Activated T-cell treated with anti-CD3 and anti-CD28 coated beads for 48 hours (primary cell): Measurements from ENCODE around the gene PXN.
"Not testable (repeated sequence)": the region's sequence is repeated elsewhere in the genome, so short reads cannot be mapped to it uniquely, and the experiment has no call there.

Source experiments
- DNase-seq: peaks from one replicate; pipeline ENCODE4 v3.0.0-alpha.2; 2020; ENCODE audit warnings: low read depth

PXN gene

GRCh38 chr12:120262852-120263747 is 2.4 kb downstream of the PXN start:
- DNase-seq: no peak

DNA sequence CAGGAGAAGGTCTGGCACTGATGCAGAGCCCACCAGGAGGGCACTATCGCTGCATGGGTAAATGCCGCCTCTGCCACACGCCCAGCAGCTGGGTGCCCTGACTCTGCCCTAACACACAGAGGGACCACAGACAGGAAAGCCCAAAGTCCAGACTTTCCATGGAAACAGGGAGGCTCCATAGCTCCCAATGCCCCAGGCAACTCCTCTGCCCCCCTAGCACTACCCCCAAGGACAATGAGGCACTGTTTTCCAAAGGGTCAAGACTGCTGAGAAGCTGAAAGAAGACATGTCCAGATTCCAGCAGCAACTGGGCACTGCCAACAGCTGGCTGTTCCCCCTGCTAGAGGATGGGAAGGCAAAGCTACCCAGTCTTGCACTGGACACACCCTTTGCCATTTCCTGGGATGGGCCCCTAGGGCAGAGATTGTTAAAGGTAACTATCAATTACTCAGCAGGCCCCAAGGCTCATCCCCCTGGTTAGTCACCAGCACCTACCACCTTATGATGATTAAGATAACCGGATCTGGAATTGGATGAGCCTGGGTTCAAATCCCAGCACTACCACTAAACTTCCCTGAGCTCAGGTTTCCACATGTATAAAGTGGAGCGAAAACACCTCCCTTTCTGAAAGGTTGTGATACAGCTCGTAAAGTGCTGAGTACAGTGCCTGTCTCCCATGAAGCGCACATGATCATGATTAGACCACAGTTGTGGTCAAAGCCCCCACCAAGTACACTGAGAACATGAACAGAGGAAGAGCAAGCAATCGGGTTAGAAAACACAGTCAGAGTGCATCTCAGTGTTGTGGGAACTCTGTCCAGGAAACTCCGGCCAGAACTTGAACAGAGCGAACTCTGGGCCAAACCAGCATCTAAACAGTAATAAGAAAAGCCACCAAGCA is 3.3 kb downstream of the PXN start:
- DNase-seq: no peak

DNA sequence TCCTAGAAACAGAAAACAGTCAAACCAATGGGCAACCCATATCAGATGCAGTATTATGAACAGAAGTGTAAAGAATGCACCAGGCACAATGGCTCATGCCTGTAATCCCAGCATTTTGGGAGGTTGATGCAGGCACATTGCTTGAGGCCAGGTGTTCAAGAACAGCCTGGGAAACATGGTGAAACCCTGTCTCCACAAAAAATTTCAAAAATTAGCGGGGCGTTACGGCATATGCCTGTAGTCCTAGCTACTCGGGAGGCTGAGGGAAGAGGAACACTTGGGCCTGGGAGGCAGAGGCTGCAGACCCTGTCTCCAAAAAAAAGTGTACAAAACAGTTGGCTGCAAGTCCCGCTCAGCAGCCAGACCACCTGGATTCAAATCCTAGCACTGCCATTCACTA is 4.9 kb downstream of the PXN start:
- no peak for DNase-seq

DNA sequence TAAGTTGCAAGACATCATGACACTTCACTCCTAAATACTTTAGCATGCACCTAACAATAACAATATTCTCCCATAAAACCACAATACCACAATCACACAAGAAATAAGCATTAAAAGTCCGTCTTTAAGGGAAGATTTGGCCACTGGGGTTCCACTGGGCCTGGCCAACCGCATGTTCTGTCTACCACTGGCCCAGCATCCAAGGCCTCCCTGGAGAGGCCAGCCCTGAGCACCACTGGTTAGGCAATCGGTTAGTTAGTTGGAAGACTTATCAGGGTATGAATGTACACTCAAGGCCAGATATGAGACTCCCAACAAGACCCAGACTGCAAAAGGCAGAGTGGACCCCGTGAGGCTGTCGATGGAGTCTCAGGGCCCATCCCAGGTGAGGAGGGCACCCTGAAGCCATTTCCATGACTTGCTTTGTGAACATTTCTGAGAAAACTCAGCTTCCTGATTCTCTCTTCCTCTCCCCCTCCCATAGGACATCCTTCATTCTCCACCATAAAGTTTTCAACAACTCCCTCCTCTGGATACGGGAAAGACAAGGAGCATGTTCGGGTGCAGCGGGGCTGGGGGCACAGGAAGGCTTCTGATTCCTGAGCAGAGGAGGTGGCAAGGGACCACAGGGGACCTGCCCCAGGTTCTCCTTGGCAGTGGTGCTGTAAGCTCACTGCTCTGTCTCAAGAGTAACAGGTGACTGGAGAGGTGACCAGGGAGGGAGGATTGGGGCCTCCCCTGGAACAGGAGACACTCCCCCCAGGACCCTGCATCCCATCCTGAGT is 5.9 kb downstream of the PXN start:
- DNase-seq: no peak

- no peak for DNase-seq
Measured at GRCh38 chr12:120258323-120258896, 7.1 kb downstream of the PXN start.

- DNase-seq: no peak
Measured at GRCh38 chr12:120257041-120257821, 8.3 kb downstream of the PXN start.

- DNase-seq: no peak
Measured at GRCh38 chr12:120254809-120255208, 10.7 kb downstream of the PXN start.

DNA sequence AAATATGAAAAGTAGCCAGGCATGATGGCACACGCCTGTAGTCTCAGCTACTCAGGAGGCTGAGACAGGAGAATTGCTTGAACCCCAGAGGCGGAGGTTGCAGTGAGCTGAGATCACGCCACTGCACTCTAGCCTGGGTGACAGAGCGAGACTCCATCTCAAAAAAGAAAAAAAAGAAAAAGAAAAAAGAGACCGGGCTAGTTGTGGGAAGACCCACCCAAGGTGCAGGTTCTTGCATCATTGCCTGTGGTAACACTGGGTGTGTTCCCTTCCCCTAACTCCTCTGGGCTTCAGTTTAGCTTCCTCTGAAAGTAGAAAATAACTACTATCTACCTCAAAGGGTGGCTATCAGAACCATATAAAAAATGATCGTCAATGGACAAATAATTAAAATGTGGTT is 12.2 kb downstream of the PXN start:
- DNase-seq: not testable (repeated sequence)

DNA sequence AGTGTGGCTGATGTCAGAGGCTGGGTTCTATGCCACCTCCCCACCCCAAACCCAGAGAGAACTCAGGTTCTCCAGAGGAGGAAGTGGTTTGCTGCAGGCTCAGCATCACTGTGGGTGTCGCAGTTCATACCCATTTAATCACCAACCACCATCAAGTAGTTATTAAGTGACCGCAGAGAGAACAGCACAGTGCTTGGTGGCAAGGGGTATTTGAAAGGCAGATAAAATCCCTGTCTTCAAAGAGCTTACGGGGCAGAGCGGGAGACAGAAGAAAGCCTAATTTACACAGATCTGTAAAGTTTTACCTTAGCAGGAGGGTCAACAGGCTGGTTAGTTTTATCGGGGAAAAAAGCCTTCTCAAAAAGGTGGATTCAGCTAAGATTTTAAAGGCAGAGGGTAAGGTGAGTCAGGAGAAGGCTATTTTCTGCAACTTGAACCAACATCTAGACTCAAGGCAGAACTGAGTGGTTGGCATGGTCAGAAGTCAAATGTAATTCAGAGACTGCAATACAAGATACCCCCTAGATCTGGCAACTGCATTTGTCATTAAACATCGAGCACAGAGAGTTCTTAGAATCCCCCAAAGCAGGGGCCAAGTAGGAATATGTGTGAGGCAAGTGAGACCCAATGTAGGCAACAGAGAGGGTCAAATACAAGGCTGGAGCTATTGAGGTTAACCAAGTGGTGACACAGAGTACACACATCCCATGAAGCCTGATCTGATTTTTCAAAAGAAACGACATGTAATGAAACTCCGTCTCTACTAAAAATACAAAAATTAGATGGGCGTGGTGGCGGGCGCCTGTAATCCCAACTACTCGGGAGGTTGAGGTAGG is 13.2 kb downstream of the PXN start:
- DNase-seq: peak; percentile 52

- DNase-seq: not testable (repeated sequence)
Measured at GRCh38 chr12:120251364-120252070, 14.0 kb downstream of the PXN start.

GRCh38 chr12:120249875-120250795 is 15.4 kb downstream of the PXN start:
- no peak for DNase-seq

- no peak for DNase-seq
Measured at GRCh38 chr12:120249266-120249874, 16.2 kb downstream of the PXN start.

GRCh38 chr12:120247621-120248030 is 17.9 kb downstream of the PXN start:
- no peak for DNase-seq

DNA sequence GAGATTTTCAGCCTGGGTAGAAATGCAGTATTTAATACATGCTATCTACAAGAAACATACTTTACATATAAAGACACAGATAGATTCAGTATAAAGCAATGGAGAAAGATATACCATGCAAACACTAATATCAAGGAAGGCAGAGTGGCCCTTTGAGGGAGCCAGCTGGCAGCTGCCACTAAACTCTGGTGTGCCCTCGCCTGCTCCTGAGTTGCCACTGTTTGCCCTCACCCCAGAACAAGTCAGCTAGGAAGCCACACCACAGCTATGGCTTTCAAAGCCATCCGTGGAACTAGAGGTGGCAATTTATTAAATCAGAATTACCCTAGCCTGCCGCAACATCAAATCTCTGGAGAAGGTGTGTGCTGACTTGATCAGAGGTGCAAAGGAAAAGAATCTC is 18.3 kb downstream of the PXN start:
- DNase-seq: no peak

- DNase-seq: not testable (repeated sequence)
Measured at GRCh38 chr12:120246705-120247104, 18.8 kb downstream of the PXN start.

- no peak for DNase-seq
Measured at GRCh38 chr12:120242971-120243699, 22.4 kb downstream of the PXN start.

DNA sequence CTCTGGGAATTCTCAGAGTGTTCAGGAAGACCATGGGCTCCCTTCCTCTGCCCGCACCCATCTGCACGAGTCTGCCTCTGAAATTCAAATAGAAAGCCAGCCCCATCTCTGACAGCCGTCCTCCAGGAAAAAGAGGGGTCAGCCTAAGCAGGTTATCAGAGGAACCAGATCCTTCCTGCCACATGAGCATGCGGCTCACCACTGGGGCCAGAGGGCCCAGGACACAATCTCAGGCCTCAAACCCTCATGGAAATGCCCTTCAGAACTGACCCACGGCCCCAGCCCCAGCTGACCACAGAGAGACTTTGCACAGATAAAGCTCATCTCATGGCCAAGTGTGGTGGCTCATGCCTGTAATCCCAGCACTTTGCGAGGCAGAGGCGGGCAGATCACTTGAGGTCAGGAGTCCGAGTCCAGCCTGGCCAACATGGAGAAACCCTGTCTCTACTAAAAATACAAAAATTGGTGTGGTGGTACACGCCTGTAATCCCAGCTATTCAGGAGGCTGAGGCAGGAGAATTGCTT is 23.2 kb downstream of the PXN start:
- no peak for DNase-seq
